Fibroblast of pulmonary artery (primary cell): ENCODE data around the gene USP12.
"Not testable (repeated sequence)": the region's sequence is repeated elsewhere in the genome, so short reads cannot be mapped to it uniquely, and the experiment has no call there.

Source experiments
- DNase-seq: peaks from one replicate; pipeline ENCODE4 v3.0.0-alpha.2; 2010; ENCODE audit warnings: low read depth
- H3K4me3 ChIP-seq: replicated peaks from 2 replicates; pipeline ENCODE4 v1.5.1; 2011; ENCODE audit warnings: low read depth, mild to moderate bottlenecking, control low read depth, low read length, moderate library complexity
- CTCF ChIP-seq: IDR thresholded peaks from 2 replicates; pipeline ENCODE4 v1.5.1; 2011; ENCODE audit warnings: mild to moderate bottlenecking, control low read depth, low read length, inconsistent platforms; ENCODE audit errors: missing control alignments

USP12 gene

GRCh38 chr13:27124571-27124970 is 47.0 kb downstream of the USP12 start:
- H3K4me3 ChIP-seq: no peak overlapping the region
- DNase-seq: no peak
- no peak for TF ChIP-seq CTCF

GRCh38 chr13:27123445-27123844 is 48.2 kb downstream of the USP12 start:
- not testable (repeated sequence) for H3K4me3 ChIP-seq, DNase-seq

- TF ChIP-seq CTCF: no peak
- no peak overlapping the region for H3K4me3 ChIP-seq
- DNase-seq: no peak
Observed at GRCh38 chr13:27122036-27122435, 49.6 kb downstream of the USP12 start.

- TF ChIP-seq CTCF: no peak
- DNase-seq: peak; percentile 16
- no peak overlapping the region for H3K4me3 ChIP-seq
Observed at GRCh38 chr13:27120811-27121210, 50.8 kb downstream of the USP12 start.

GRCh38 chr13:27120011-27120410 is 51.6 kb downstream of the USP12 start:
- no peak for TF ChIP-seq CTCF
- no peak for DNase-seq
- H3K4me3 ChIP-seq: no peak overlapping the region

GRCh38 chr13:27118428-27119054 is 53.1 kb downstream of the USP12 start:
- no peak for DNase-seq
- TF ChIP-seq CTCF: no peak
- no peak overlapping the region for H3K4me3 ChIP-seq

- H3K4me3 ChIP-seq: no peak overlapping the region
- no peak for DNase-seq
- no peak for TF ChIP-seq CTCF
Observed at GRCh38 chr13:27117952-27118351, 53.7 kb downstream of the USP12 start.
